ENCODE measurements around the gene GDI2. TPM values are rescaled to one million over a fixed set of nuclear protein-coding genes. Genes with fewer than 3 reads are reported as not detected.
A peak's percentile ranks its signal among the peaks of the same experiment; 100 is the strongest.

Gene GDI2
- 144 TPM for total RNA-seq (2021; ENCODE audit: unreplicated experiment)
- polyA plus RNA-seq (2012), result 86.9 and 102 TPM in 2 replicates
- Bru-seq, nascent RNA, result percentile 95 among the genes with signal in this experiment
- BruChase-seq, experiment 1, labeled RNA remaining after a 6-hour chase, result percentile 96 among the genes with signal in this experiment
- BruChase-seq, experiment 2, labeled RNA remaining after a 2-hour chase, result percentile 94 among the genes with signal in this experiment
- long read RNA-seq, transcript GDI2-203 (11 exons, 2,412 nt), result major isoform, 212 of 289 reads
- long read RNA-seq, transcript GDI2-202 (10 exons, 1,408 nt), result minor isoform, 6 of 289 reads
- long read RNA-seq, partial matches to known transcripts, result 12 of 289 reads
- long read RNA-seq, other reads (novel, unspliced or antisense), result 58 of 289 reads

- no peak within 1 kb of the TSS for H2AFZ ChIP-seq (ENCODE audit: low read depth, low read length, poor library complexity, severe bottlenecking)
- ChIA-PET RAD21 (ENCODE audit: low non-redundant PET in 1 of 2, low total read pairs in 2 of 2, uncharacterized antibody in 2 of 2, unreplicated experiment in 2 of 2) (interaction anchor here in 1 of 2 experiments (0.7 kb wide), 1 partner anchor 62 kb away, joined by 3 read pairs; no protein-coding TSS in a partner anchor), CTCF (interaction anchor here (1.1 kb wide), 1 partner anchor 77 kb away, joined by 3 read pairs; the partner anchor contains the start of gene FBH1), POLR2A (interaction anchor here (0.7 to 2.0 kb wide), 7 partner anchors 12 to 77 kb away, joined by 3 to 5 read pairs (median 3); partner anchors contain the start of genes ANKRD16 and FBH1)
- no peaks in the 10 kb centered on the region for H3K27me3 ChIP-seq (ENCODE audit: insufficient read depth, low read length)
- H3K9me3 ChIP-seq (ENCODE audit: control insufficient read depth in 1 of 2, insufficient read depth in 1 of 2, low read depth in 1 of 2, low read length in 2 of 2), result no peaks in the 10 kb centered on the region
- H4K20me1 ChIP-seq (ENCODE audit: insufficient read depth), result peaks cover 17% of the 10 kb centered on the region; the same call in 1 of the 2 replicates
- H3K9me2 ChIP-seq (ENCODE audit: insufficient read depth), result no peaks in the 10 kb centered on the region
- peaks cover 54% of the 10 kb centered on the region for H3K79me2 ChIP-seq (ENCODE audit: insufficient read depth, low read length)
- BruUV-seq (replicated peaks), result no TSS peak
- DNase-seq (ENCODE audit: low read depth, low spot score) (peak; percentile 90), ATAC-seq (peak; percentile 96)
- no peaks in the 10 kb centered on the region for H3K36me3 ChIP-seq (ENCODE audit: control insufficient read depth in 1 of 2, insufficient read depth in 2 of 2, low read length in 2 of 2)
- peak within 1 kb of the TSS; percentile 100 for H3K9ac ChIP-seq (ENCODE audit: low read length)
- peaks cover 11 to 27% of the 10 kb centered on the region in 2 experiments; a peak in 3 of 4 replicates for H3K4me1 ChIP-seq (ENCODE audit: control insufficient read depth in 1 of 2, insufficient read depth in 2 of 2, low read length in 2 of 2)
- H3K4me3 ChIP-seq (replicated peaks in 1 of 2; ENCODE audit: low read depth in 1 of 2, low read length in 2 of 2), result peak within 1 kb of the TSS; percentile 91 to 99
- peak within 1 kb of the TSS; percentile 85 for H3K27ac ChIP-seq (ENCODE audit: low read depth, low read length)
- peak within 1 kb of the TSS; percentile 96 for H3K4me2 ChIP-seq (ENCODE audit: low read length)
- intact Hi-C loops (cut with micrococcal nuclease), result loop anchor here (1.0 to 5.0 kb wide), 2 partner anchors 39 to 60 kb away; no protein-coding TSS in a partner anchor
- no peak for TF ChIP-seq REST (IDR thresholded peaks at IDR 0.05; ENCODE audit: low read depth)
- peak; percentile 86 for TF ChIP-seq POLR2A (IDR thresholded peaks at IDR 0.05; ENCODE audit: borderline replicate concordance, extremely low read depth, insufficient read depth, insufficient read length)
- no peak for TF ChIP-seq ATF3 (IDR thresholded peaks at IDR 0.05)
- TF ChIP-seq FOSL1 (IDR thresholded peaks at IDR 0.05; ENCODE audit: low read depth), result no peak
- TF ChIP-seq ZBTB33 (IDR thresholded peaks at IDR 0.05; ENCODE audit: extremely low read depth, insufficient replicate concordance, low read length), result peak; percentile 96
- TF ChIP-seq TCF7L2 (IDR thresholded peaks at IDR 0.05; ENCODE audit: borderline replicate concordance, extremely low read depth, insufficient read depth, insufficient read length), result peak; percentile 14
- peak; percentile 97 for TF ChIP-seq MAX (IDR thresholded peaks at IDR 0.05)
- no peak for TF ChIP-seq EZH2phosphoT487 (IDR thresholded peaks at IDR 0.05; ENCODE audit: borderline replicate concordance)
- TF ChIP-seq SRF (IDR thresholded peaks at IDR 0.05; ENCODE audit: low read depth), result no peak; the same call in 1 of the 2 replicates
- no peak for TF ChIP-seq EZH2 (IDR thresholded peaks at IDR 0.05)
- TF ChIP-seq CBX3 (IDR thresholded peaks at IDR 0.05; ENCODE audit: low read depth), result peak; percentile 70; the same call in 1 of the 2 replicates
- TF ChIP-seq CTCF (IDR thresholded peaks at IDR 0.05 in 2 of 3, conservative IDR thresholded peaks at IDR 0.05 in 1 of 3; ENCODE audit: borderline replicate concordance in 1 of 3, insufficient read depth in 1 of 3, low read depth in 2 of 3, low read length in 2 of 3), result no peak
- peak; percentile 88 for TF ChIP-seq SP1 (IDR thresholded peaks at IDR 0.05; ENCODE audit: low read depth)
- TF ChIP-seq CEBPB (IDR thresholded peaks at IDR 0.05; ENCODE audit: low read depth), result no peak
- TF ChIP-seq EGR1 (IDR thresholded peaks at IDR 0.05; ENCODE audit: low read depth), result peak; percentile 50; the same call in 1 of the 2 replicates
Measured at GRCh38 chr10:5813341-5814109, at the start of gene GDI2. Gene GDI2 (minus strand): TSS chr10:5813434. CDS start chr10:5813258, 176 bp downstream.
